A549 (cell line): ENCODE measurements around the gene FOXP1.

Experiments used
- CTCF ChIP-seq: fragments of >200 bp; sonication (Bioruptor Twin); formaldehyde crosslinking; IDR thresholded peaks from 3 replicates; pipeline ENCODE4 v1.5.1; 2016
- POLR2A ChIP-seq: IDR thresholded peaks from 2 replicates; pipeline ENCODE4 v1.6.1; 2012; ENCODE audit warnings: mild to moderate bottlenecking, low read length

- TF ChIP-seq CTCF, result no peak
- no peak for TF ChIP-seq POLR2A
These were observed 519.1 kb downstream of the FOXP1 start for GRCh38 chr3:71064291-71064955.
